DOHH2 (cell line): Measurements from ENCODE around the gene S100A11.

Experiments used
- CTCF ChIP-seq: fragments of 200-600 bp; sonication (generic); IDR thresholded peaks from one replicate; pipeline ENCODE4 v1.5.1; 2014; ENCODE audit warnings: antibody characterized with exemption, mild to moderate bottlenecking, low read depth, low read length; ENCODE audit not compliant: poor library complexity, severe bottlenecking
- EZH2phosphoT487 ChIP-seq: fragments of 200-600 bp; sonication (generic); IDR thresholded peaks from 2 replicates; pipeline ENCODE4 v1.6.1; 2017; ENCODE audit warnings: borderline replicate concordance, mild to moderate bottlenecking, antibody characterized with exemption, low read length, moderate library complexity, mixed read lengths

GRCh38 chr1:152052606-152053005, 15.8 kb upstream of the S100A11 start:
- TF ChIP-seq CTCF (peak; percentile 93), EZH2phosphoT487 (no peak)
